Activated B cell treated with CpG ODN at 0.5 μM for 24 hours (primary cell): ENCODE data around the gene TYW3. TPM values are rescaled to one million over a fixed set of nuclear protein-coding genes. Genes with fewer than 3 reads are reported as not detected.

ENCODE experiments used
- ATAC-seq: fragments of 200-7000 bp; cut with Tn5 transposase; one replicate; pipeline ENCODE4 v1.10.0; 2021; ENCODE audit warnings: low read depth, mild to moderate bottlenecking, moderate library complexity
- CTCF ChIA-PET: fragments of 350-600 bp; sonication (Branson Sonifier 250); formaldehyde crosslinking; loops from one replicate; lab custom pipeline; 2021; ENCODE audit warnings: antibody characterized with exemption; lab: Charles Lee
- POLR2A ChIA-PET: fragments of 350-600 bp; sonication (Branson Sonifier 250); formaldehyde crosslinking; loops from one replicate; lab custom pipeline; 2021; ENCODE audit warnings: antibody characterized with exemption; lab: Charles Lee
- DNase-seq: peaks from one replicate; pipeline ENCODE4 v3.0.0; 2022
- H3K27ac Mint-ChIP-seq: one replicate; pipeline ENCODE4 v1.8.0; 2020; ENCODE audit warnings: mixed read lengths
- H3K27me3 Mint-ChIP-seq: one replicate; pipeline ENCODE4 v1.8.0; 2021; ENCODE audit warnings: mixed read lengths
- H3K36me3 Mint-ChIP-seq: one replicate; pipeline ENCODE4 v1.8.0; 2021; ENCODE audit warnings: low read depth, mixed read lengths
- H3K4me1 Mint-ChIP-seq: one replicate; pipeline ENCODE4 v1.8.0; 2021; ENCODE audit warnings: mixed read lengths
- H3K4me3 Mint-ChIP-seq: one replicate; pipeline ENCODE4 v1.8.0; 2020; ENCODE audit warnings: mild to moderate bottlenecking, mixed read lengths
- H3K9me3 Mint-ChIP-seq: one replicate; pipeline ENCODE4 v1.8.0; 2020; ENCODE audit warnings: mixed read lengths
- CTCF ChIP-seq: fragments of 200-600 bp; IDR thresholded peaks from one replicate; pipeline ENCODE4 v1.8.0; 2022; ENCODE audit warnings: antibody characterized with exemption, mild to moderate bottlenecking
- intact Hi-C: fragments of 100-400 bp; cut with micrococcal nuclease; formaldehyde crosslinking; loops from one replicate; pipeline ENCODE4 v1.15.1; 2024
- total RNA-seq: library from RNA; stranded (reverse); gene quantifications from 2 replicates; pipeline ENCODE4 v1.2.3, GENCODE V29; 2022

The TYW3 gene
- total RNA-seq, 1 donor from 2014 or later, result 32.6 TPM

DNA sequence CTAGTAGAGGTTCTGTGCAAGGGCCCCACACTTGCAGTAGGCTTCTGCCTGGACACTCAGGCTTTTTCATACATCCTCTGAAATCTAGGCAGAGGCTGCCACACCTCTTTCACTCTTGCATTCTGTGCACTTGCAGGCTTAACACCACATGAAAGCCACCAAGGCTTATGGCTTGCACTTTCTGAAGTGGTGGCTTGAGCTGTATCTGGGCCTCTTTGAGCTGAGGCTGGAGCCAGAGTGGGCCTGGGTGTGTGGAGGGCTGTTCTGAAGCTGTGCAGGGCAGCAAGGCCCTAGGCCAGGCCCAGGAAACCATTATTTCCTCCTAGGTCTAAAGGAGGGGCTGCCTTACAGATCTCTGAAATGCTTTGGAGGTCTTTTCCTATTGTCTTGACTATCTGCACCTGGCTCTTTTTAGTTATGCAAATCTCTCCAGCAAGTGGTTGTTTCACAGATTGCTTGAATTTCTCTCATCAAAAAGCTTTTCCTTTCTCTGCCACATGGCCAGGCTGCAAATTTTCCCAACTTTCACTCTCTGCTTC, 66.2 kb downstream of the TYW3 start:
- H3K4me1 Mint-ChIP-seq, result no peaks in the 10 kb centered on the region
- no peak for TF ChIP-seq CTCF
- DNase-seq, result no peak
- CTCF ChIA-PET, result no interaction called here
- no peaks in the 10 kb centered on the region for H3K36me3 Mint-ChIP-seq
- no peak overlapping the region for H3K4me3 Mint-ChIP-seq
- H3K9me3 Mint-ChIP-seq, result no peaks in the 10 kb centered on the region
- no peak overlapping the region for H3K27ac Mint-ChIP-seq
- ATAC-seq, result no peak
- POLR2A ChIA-PET, result no interaction called here
- peaks cover 3% of the 10 kb centered on the region for H3K27me3 Mint-ChIP-seq
- intact Hi-C loops, result no loop called here

GRCh38 chr1:74811436-74812179, 78.7 kb downstream of the TYW3 start:
- no peak overlapping the region for H3K4me3 Mint-ChIP-seq
- no peak for ATAC-seq
- POLR2A ChIA-PET, result no interaction called here
- intact Hi-C loops, result no loop called here
- DNase-seq, result no peak
- H3K36me3 Mint-ChIP-seq, result no peaks in the 10 kb centered on the region
- CTCF ChIA-PET, result no interaction called here
- H3K4me1 Mint-ChIP-seq, result no peaks in the 10 kb centered on the region
- no peaks in the 10 kb centered on the region for H3K27me3 Mint-ChIP-seq
- no peak overlapping the region for H3K27ac Mint-ChIP-seq
- no peak for TF ChIP-seq CTCF
- H3K9me3 Mint-ChIP-seq, result no peaks in the 10 kb centered on the region

DNA sequence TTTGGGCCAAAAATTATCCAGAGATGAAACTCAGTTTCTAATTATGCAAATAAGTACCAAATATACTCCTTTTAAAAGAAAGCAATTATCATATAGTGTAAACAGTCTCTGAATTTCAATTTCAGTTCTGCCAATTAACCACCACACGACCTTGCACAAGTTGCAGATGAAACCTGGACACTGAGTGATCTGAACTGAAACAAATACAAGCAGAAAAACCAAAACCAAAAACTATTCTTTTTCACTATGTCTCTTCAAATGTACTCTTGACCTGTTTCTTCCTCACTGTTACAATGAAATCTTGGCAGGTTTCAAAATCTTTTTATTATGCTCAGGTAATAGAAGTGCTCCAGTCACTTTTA, 79.2 kb downstream of the TYW3 start:
- no peaks in the 10 kb centered on the region for H3K9me3 Mint-ChIP-seq
- POLR2A ChIA-PET, result no interaction called here

More for the DNA sequence above, 79.2 kb downstream of the TYW3 start:
- no peak overlapping the region for H3K27ac Mint-ChIP-seq
- H3K36me3 Mint-ChIP-seq, result no peaks in the 10 kb centered on the region
- no peaks in the 10 kb centered on the region for H3K27me3 Mint-ChIP-seq
- no peaks in the 10 kb centered on the region for H3K4me1 Mint-ChIP-seq
- no peak for TF ChIP-seq CTCF
- CTCF ChIA-PET, result no interaction called here
- intact Hi-C loops, result no loop called here
- ATAC-seq, result no peak
- no peak overlapping the region for H3K4me3 Mint-ChIP-seq
- DNase-seq, result no peak

Other genes starting within 250 kb of the TYW3 start
- gene LRRC53, start 220.5 kb upstream of the TYW3 start, total RNA-seq, result not detected in 2 replicates
- 0.44 and 0.49 TPM in 2 replicates for gene ERICH3, start 59.4 kb upstream of the TYW3 start, total RNA-seq
- gene CRYZ, start 102 bp upstream of the TYW3 start, total RNA-seq, result 31.2 and 31.8 TPM in 2 replicates